ENCODE measurements around the gene FKBP2.

- no peak for TF ChIP-seq CTCF (IDR thresholded peaks at IDR 0.05)
- TF ChIP-seq POLR2A (IDR thresholded peaks at IDR 0.05): no peak
- TF ChIP-seq EP300 (IDR thresholded peaks at IDR 0.05): no peak
These were observed 29.6 kb upstream of the FKBP2 start for GRCh38 chr11:64211181-64211872.
